ENCODE results near the gene CLEC1A. TPM values are rescaled to one million over a fixed set of nuclear protein-coding genes. Genes with fewer than 3 reads are reported as not detected.
"Not testable (repeated sequence)": the region's sequence is repeated elsewhere in the genome, so short reads cannot be mapped to it uniquely, and the experiment has no call there.

CLEC1A gene
- total RNA-seq, 1 experiment from 2014 or later = not detected

DNA sequence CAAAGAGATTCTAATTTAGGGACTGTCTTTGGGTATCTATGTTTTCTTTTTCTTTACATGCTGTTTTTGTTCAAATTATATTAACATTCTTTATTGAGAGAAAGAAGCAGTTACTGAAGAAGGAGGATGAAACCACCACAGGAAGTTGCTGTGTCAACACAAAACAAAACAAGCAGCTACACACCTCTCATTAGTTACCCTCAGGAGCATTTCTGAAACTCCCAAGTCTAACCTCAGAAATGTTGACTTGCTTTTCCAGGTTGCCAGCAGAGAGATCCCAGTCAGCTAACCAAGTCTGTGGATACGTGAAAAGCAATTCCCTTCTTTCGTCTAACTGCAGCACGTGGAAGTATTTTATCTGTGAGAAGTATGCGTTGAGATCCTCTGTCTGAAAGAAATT lies 33.5 kb downstream of the CLEC1A start:
- H3K4me3 ChIP-seq = no peak overlapping the region
- no peak for DNase-seq (ENCODE audit: low read depth in 1 of 2, low spot score in 2 of 2)
- H3K27me3 ChIP-seq (replicated peaks) = 0 out of 2 replicates have a peak, but pooled peaks cover 3% of the 10 kb centered on the region
- peaks cover 13% of the 10 kb centered on the region for H3K4me1 ChIP-seq (replicated peaks)
- no peak overlapping the region for H3K27ac ChIP-seq
- no peaks in the 10 kb centered on the region for H3K36me3 ChIP-seq
- no peaks in the 10 kb centered on the region for H3K9me3 ChIP-seq (replicated peaks)

DNA sequence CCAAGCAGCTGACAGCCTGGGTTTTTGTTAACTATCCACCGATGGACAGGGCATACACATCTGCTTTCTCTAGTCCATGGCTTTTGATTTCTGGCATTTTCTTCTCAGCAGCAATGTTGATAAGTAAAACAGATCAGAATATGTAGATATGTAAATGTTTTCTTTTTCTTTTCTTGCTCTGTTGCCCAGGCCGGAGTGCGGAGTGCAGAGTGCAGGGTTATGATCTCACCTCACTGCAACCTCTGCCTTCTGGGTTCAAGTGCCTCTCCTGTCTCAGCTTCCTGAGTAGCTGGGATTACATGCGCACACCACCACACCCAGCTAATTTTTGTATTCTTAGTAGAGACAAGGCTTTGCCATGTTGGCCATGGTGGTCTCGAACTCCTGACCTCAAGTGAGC lies 40.4 kb downstream of the CLEC1A start:
- Histone ChIP-seq H3K27me3 (replicated peaks) (0 out of 2 replicates have a peak, but pooled peaks cover 4% of the 10 kb centered on the region), H3K4me3 (no peak overlapping the region), H3K4me1 (replicated peaks) (no peaks in the 10 kb centered on the region), H3K9me3 (replicated peaks) (no peaks in the 10 kb centered on the region), H3K36me3 (no peaks in the 10 kb centered on the region), H3K27ac (no peak overlapping the region)
- no peak for DNase-seq (ENCODE audit: low read depth in 1 of 2, low spot score in 2 of 2)

DNA sequence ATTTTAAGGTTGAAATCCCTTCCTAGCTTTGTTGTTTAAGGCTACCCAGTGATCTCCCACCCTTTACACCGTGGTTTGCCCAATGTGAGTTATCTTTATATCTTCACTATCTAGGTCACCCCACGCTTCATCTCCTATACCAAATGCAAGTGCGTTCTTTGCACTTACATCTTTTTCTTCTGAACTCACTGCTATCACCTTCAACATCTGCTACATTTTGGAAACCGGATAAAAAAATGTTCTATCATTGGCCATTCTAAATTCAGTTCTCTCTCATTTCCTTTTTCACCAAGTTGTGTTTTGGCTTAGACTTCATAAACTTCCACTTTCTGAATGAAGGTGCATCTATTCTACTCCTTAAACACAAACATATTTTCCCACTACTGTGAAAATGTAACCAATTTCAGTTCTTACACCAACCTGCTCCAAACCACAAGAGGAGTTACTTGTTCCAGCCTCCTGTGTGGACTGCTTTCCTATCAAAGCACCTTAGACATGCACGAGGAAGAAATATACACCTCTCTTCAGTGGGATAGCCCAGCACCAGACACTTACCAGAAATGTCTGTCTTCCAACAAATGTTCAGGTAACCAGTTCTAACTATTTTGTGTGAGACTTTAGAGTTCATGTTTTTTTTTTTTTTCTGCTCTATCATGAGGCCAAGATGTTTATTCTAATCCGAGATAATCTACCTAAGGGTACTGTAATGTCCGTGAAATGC lies 46.4 kb downstream of the CLEC1A start:
- Histone ChIP-seq H3K27ac (no peak overlapping the region), H3K4me3 (no peak overlapping the region), H3K27me3 (replicated peaks) (no peaks in the 10 kb centered on the region), H3K4me1 (replicated peaks) (no peaks in the 10 kb centered on the region), H3K36me3 (no peaks in the 10 kb centered on the region), H3K9me3 (replicated peaks) (no peaks in the 10 kb centered on the region)
- DNase-seq (ENCODE audit: low read depth in 1 of 2, low spot score in 2 of 2) = no peak

DNA sequence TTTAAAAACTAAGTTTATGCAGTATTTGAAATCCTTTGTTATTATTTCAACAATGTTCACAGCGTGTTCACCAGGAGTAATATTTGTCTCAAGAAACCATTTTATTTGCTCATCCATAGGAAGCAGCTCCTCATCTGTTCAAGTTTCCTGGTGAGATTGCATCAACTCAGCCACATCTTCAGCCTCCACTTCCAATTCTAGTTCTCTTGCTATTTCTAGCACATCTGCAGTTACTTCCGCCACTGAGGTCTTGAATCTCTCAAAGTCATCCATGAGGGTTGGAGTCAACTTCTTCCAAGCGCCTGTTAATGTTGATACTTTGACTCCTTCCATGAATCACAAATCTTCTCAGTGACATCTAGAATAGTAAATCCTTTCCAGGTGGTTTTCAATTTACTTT lies 50.3 kb downstream of the CLEC1A start:
- Histone ChIP-seq H3K9me3 (replicated peaks) (no peaks in the 10 kb centered on the region), H3K4me3 (no peak overlapping the region), H3K27me3 (replicated peaks) (peaks cover 8% of the 10 kb centered on the region; the same call in 1 of the 2 replicates), H3K27ac (no peak overlapping the region), H3K36me3 (no peaks in the 10 kb centered on the region), H3K4me1 (replicated peaks) (no peaks in the 10 kb centered on the region)
- DNase-seq (ENCODE audit: low read depth in 1 of 2, low spot score in 2 of 2) = no peak

DNA sequence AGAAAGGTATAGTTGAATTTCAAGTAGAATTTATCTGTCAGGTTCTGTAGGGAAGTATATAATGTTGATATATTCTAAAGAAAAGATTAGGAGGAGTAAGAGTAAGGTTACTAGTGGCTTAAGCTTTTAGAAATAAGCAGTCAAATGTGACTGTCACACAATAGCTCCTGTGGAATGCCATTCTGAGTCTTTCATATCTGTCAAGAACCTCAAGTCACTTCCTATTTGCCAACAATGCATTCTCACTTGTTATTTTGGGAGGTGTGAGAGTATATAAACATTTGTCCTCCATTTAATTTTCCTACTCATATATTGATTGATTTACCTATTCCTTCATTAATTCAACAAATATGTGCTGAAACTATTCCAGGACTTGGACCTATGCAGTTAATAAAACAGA lies 56.6 kb downstream of the CLEC1A start:
- DNase-seq (ENCODE audit: low read depth in 1 of 2, low spot score in 2 of 2) = no peak
- Histone ChIP-seq H3K36me3 (no peaks in the 10 kb centered on the region), H3K4me1 (replicated peaks) (no peaks in the 10 kb centered on the region), H3K9me3 (replicated peaks) (no peaks in the 10 kb centered on the region), H3K27me3 (replicated peaks) (peaks cover 8% of the 10 kb centered on the region; the same call in 1 of the 2 replicates), H3K27ac (no peak overlapping the region), H3K4me3 (no peak overlapping the region)

DNA sequence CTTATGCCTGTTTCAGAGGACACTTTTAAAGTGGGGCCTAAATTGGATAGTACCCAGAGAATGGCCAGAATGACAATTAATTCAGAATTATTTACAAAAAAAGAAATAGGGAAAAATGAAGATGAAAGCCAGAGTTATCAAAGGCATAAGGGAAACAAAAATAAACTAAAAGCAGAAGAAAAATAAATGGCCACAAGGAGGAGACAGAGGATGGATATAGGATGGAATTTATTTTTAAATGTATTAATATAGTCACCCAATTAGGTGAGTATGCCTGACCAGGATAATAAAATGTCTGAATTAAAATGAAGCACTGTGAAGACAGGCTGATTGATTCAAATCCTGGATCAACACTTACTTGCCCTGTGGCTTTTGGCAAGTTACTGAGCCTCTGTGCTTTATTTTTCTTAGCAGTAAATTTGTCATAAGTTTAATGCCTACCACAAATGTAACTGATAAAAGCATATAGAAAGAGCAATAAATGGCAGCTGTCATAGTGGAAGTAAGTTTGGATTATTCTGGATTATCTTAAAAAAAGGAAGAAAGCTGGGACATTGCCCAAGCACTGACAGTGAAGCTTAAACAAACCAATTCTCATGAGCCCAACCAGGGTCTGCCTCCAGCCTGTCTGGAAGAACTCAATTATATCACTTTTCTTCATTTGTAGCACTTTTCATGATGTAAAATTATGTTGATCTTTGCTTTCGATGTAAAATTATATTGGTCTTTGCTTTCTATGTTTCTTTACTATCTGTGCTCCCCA lies 64.8 kb downstream of the CLEC1A start:
- peak in 1 of 2 experiments; percentile 26 for DNase-seq (ENCODE audit: low read depth in 1 of 2, low spot score in 2 of 2)
- Histone ChIP-seq H3K9me3 (replicated peaks) (no peaks in the 10 kb centered on the region), H3K4me1 (replicated peaks) (peaks cover 19% of the 10 kb centered on the region), H3K36me3 (no peaks in the 10 kb centered on the region), H3K27me3 (replicated peaks) (no peaks in the 10 kb centered on the region), H3K27ac (no peak overlapping the region), H3K4me3 (no peak overlapping the region)

DNA sequence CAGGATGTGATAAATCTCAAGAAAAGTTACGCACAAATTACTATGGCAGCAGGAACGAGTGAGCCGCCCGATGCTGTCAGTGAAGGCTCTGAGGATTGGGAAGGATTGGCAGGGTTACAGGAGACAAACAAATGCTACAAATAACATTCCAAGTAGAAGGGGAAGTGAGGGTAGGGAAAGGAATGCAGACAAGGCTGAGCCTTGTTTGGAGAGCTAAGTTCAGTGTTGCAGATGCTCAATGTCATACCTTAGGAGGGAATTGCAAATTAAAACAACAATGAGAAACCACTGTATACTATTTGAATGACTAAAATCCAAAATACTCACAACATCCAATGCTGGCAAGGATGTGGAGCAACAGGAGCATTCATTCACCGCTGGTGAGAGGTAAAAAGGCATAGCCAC lies 67.0 kb downstream of the CLEC1A start:
- Histone ChIP-seq H3K4me1 (replicated peaks) (peaks cover 29% of the 10 kb centered on the region), H3K4me3 (no peak overlapping the region), H3K36me3 (no peaks in the 10 kb centered on the region), H3K27ac (peak overlapping the region; percentile 97), H3K9me3 (replicated peaks) (no peaks in the 10 kb centered on the region), H3K27me3 (replicated peaks) (no peaks in the 10 kb centered on the region)
- DNase-seq (ENCODE audit: low read depth in 1 of 2, low spot score in 2 of 2) = peak; percentile 85 to 87

DNA sequence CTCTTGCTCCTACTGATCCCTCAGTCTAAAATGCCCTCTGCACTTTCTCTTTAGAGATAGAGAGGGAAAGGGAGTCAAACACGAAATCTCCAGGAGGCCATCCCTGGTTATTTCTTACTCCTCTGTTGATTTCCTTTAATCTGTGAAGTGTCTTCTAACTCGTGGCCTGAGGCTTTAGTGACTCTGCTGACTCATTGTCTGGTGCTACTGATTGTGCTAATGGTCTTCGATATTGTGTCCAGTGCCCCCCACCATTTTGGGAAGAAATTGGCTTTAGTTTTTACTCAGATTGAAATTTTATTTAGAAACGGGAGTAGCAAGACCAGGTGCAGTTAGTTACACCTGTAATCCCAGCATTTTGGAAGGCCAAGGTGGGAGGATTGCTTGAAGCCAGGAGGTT lies 67.5 kb downstream of the CLEC1A start:
- Histone ChIP-seq H3K4me3 (no peak overlapping the region), H3K27ac (peak overlapping the region; percentile 97), H3K9me3 (replicated peaks) (no peaks in the 10 kb centered on the region), H3K4me1 (replicated peaks) (peaks cover 29% of the 10 kb centered on the region), H3K36me3 (no peaks in the 10 kb centered on the region), H3K27me3 (replicated peaks) (no peaks in the 10 kb centered on the region)
- no peak for DNase-seq (ENCODE audit: low read depth in 1 of 2, low spot score in 2 of 2)

DNA sequence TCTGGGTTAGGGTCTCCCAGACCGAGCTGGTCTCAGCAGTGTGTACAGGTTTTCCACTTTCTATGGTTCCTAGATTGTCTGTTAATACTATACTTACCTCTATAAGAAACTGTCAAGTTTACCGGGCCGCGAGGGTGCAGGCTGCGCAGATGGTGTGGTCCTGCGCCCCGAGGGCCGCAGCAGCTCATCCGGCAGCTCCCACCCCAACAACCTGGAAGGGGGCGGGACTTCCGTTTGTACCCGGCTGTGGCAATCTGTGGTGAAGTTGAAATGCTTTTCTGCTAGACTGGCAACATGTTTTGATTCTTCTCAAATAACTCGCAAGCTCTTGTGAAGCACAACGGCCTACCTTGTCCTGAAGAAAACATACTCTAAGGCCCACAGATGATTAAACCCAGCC lies 68.3 kb downstream of the CLEC1A start, which contains the start of gene CLEC9A:
Gene CLEC9A, plus strand, starts transcription at position 237 of the 400 bp plus-strand sequence. CDS start 22,006 bp downstream, outside the sequence.
- no peaks in the 10 kb centered on the region for H3K36me3 ChIP-seq
- H3K9me3 ChIP-seq (replicated peaks) = no peaks in the 10 kb centered on the region
- no peaks in the 10 kb centered on the region for H3K27me3 ChIP-seq (replicated peaks)
- H3K27ac ChIP-seq = peak within 1 kb of the TSS; percentile 97
- no peak within 1 kb of the TSS for H3K4me3 ChIP-seq
- DNase-seq (ENCODE audit: low read depth in 1 of 2, low spot score in 2 of 2) = no peak
- peaks cover 29% of the 10 kb centered on the region for H3K4me1 ChIP-seq (replicated peaks)

DNA sequence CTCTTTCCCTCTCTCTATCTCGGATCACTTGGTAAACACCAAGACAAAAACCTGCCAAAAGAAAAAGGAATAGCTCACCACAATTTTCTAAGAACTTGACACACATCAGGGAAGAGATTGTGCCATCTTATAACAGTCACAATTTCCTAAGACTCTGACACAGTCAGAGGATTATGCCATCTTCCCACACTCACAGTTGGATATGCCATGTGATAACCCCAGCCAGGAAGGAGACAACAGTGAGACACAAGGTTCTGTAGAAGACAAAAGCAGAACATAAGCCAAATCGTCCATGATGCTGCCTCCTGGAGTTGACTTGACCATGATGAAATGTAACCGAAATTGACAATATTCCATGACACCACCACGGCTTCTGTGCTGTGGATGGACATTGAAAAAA lies 71.1 kb downstream of the CLEC1A start:
- Histone ChIP-seq H3K4me3 (no peak overlapping the region), H3K4me1 (replicated peaks) (peaks cover 29% of the 10 kb centered on the region), H3K27ac (peak overlapping the region; percentile 84), H3K27me3 (replicated peaks) (no peaks in the 10 kb centered on the region), H3K9me3 (replicated peaks) (no peaks in the 10 kb centered on the region), H3K36me3 (no peaks in the 10 kb centered on the region)
- peak in 1 of 2 experiments; percentile 43 for DNase-seq (ENCODE audit: low read depth in 1 of 2, low spot score in 2 of 2)

DNA sequence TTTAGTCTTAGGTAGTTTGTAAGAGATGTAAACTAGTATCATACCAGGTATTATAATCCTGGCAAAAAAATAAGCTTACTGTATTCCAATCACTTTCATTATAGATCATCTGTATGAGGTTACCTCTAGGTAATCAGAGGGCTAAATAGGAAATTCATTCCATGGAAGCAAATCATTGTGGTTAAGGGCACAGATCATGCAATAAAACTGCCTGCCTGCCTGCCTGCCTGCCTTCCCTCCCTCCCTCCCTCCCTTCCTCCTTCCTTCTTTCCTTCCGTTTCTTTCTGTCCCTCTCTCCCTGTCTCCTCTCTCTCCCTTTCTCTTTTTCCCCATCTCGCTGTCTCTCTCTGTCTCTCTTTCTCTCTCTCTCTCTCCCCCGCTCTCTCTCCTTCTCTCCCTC lies 71.5 kb downstream of the CLEC1A start:
- Histone ChIP-seq H3K4me1 (replicated peaks) (peaks cover 26% of the 10 kb centered on the region), H3K9me3 (replicated peaks) (no peaks in the 10 kb centered on the region), H3K36me3 (no peaks in the 10 kb centered on the region), H3K27ac (peak overlapping the region; percentile 84), H3K27me3 (replicated peaks) (no peaks in the 10 kb centered on the region), H3K4me3 (no peak overlapping the region)
- no peak for DNase-seq (ENCODE audit: low read depth in 1 of 2, low spot score in 2 of 2)

DNA sequence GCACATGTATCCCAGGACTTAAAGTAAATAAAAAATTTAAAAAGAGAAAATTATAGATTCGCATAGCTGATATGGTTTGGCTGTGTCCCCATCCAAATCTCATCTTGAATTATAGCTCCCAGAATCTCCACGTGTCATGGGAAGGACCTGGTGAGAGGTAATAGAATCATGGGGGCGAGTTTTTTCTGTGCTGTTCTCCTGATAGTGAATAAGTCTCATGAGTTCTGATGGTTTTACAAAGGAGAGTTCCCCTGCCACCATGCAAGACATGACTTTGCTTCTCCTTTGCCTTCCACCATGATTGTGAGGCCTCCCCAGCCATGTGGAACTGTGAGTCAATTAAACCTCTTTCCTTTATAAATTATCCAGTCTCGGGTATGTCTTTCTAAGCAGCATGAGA lies 72.1 kb downstream of the CLEC1A start:
- H3K4me3 ChIP-seq; DNase-seq (ENCODE audit: low read depth in 1 of 2, low spot score in 2 of 2); H3K27me3 ChIP-seq (replicated peaks); H3K36me3 ChIP-seq; H3K9me3 ChIP-seq (replicated peaks): not testable (repeated sequence)
- peak overlapping the region; percentile 84 for H3K27ac ChIP-seq
- peaks cover 23% of the 10 kb centered on the region for H3K4me1 ChIP-seq (replicated peaks)

DNA sequence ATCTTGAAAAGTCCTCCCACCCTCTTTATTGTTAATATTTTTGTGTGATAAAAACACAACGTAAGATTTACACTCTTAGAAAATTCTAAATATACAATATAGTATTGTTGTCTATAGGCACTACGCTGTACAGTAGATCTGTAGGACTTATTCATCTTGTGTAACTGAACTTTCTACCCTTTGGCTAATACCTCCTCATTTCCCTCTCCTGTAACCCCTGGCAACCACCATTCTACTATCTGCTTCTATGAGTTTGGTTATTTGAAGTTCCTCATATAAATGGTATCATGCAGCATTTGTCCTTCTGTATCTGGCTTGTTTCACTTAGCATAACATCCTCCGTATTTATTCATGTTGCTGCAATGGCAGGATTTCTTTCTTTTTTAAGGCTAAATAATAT lies 73.5 kb downstream of the CLEC1A start:
- H3K9me3 ChIP-seq (replicated peaks) = no peaks in the 10 kb centered on the region
- H3K4me3 ChIP-seq = no peak overlapping the region
- H3K27ac ChIP-seq = no peak overlapping the region
- H3K4me1 ChIP-seq (replicated peaks) = peaks cover 9% of the 10 kb centered on the region
- no peaks in the 10 kb centered on the region for H3K27me3 ChIP-seq (replicated peaks)
- DNase-seq (ENCODE audit: low read depth in 1 of 2, low spot score in 2 of 2) = no peak
- H3K36me3 ChIP-seq = no peaks in the 10 kb centered on the region

DNA sequence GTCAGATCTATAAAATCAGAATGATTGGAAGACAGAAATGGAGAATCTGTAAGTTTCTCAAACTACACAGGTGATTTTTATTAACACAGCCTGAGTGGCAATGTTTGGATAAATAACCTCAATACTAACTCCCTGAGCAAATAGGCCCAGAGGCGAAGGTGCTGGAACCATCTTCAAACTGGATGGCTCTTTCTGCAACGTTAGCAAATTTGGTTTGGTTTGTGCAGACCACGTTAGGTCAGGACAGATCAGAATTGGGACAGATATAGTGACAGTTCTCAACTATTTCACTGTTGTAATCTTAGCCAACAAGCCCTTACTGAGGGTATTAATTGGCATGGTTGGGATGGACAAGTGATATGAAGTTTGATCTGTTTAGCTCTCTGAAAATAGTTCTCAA lies 77.4 kb downstream of the CLEC1A start:
- Histone ChIP-seq H3K36me3 (no peaks in the 10 kb centered on the region), H3K27me3 (replicated peaks) (no peaks in the 10 kb centered on the region), H3K27ac (no peak overlapping the region), H3K4me1 (replicated peaks) (peaks cover 10% of the 10 kb centered on the region), H3K9me3 (replicated peaks) (no peaks in the 10 kb centered on the region), H3K4me3 (no peak overlapping the region)
- DNase-seq (ENCODE audit: low read depth in 1 of 2, low spot score in 2 of 2) = no peak
